HTR-8/SVneo (cell line): Measurements from ENCODE around the gene EME2.

ENCODE experiments used
- DNase-seq: peaks from one replicate; pipeline ENCODE4 v3.0.0; 2011; ENCODE audit warnings: low spot score, mixed read lengths; ENCODE audit not compliant: insufficient read length
- FAIRE-seq: peaks from 2 replicates; lab custom pipeline; 2011; peaks lifted over from hg19 to GRCh38; lab: Jason Lieb, UNC

EME2 gene

GRCh38 chr16:1745181-1745899 lies 27.3 kb upstream of the EME2 start:
- peak; percentile 80 for DNase-seq
- peak; percentile 92 for FAIRE-seq

- peak; percentile 89 for FAIRE-seq
Observed at GRCh38 chr16:1745900-1746692, 26.5 kb upstream of the EME2 start.

GRCh38 chr16:1746693-1747195 lies 25.9 kb upstream of the EME2 start:
- FAIRE-seq (peak; percentile 70), DNase-seq (peak; percentile 47)

More at GRCh38 chr16:1745900-1746692, 26.5 kb upstream of the EME2 start:
- DNase-seq, result peak; percentile 95

- FAIRE-seq, result no peak
- DNase-seq, result no peak
Observed at GRCh38 chr16:1747934-1748333, 24.7 kb upstream of the EME2 start.

- DNase-seq, result no peak
Observed at GRCh38 chr16:1749152-1750117, 23.2 kb upstream of the EME2 start.

GRCh38 chr16:1751946-1752345 lies 20.7 kb upstream of the EME2 start:
- no peak for FAIRE-seq
- no peak for DNase-seq

More at GRCh38 chr16:1749152-1750117, 23.2 kb upstream of the EME2 start:
- FAIRE-seq, result no peak

GRCh38 chr16:1752853-1753252 lies 19.8 kb upstream of the EME2 start:
- no peak for FAIRE-seq
- DNase-seq, result no peak

GRCh38 chr16:1754204-1754603 lies 18.4 kb upstream of the EME2 start:
- DNase-seq (no peak), FAIRE-seq (no peak)

GRCh38 chr16:1757714-1758461 lies 14.7 kb upstream of the EME2 start:
- no peak for DNase-seq
- FAIRE-seq, result no peak

- DNase-seq, result no peak
- FAIRE-seq, result no peak
Observed at GRCh38 chr16:1758923-1759322, 13.7 kb upstream of the EME2 start.

GRCh38 chr16:1759511-1759910 lies 13.1 kb upstream of the EME2 start:
- FAIRE-seq, result no peak

GRCh38 chr16:1760911-1761310 lies 11.7 kb upstream of the EME2 start:
- FAIRE-seq (no peak), DNase-seq (no peak)

More at GRCh38 chr16:1759511-1759910, 13.1 kb upstream of the EME2 start:
- no peak for DNase-seq

GRCh38 chr16:1761751-1762150 lies 10.9 kb upstream of the EME2 start:
- DNase-seq (no peak), FAIRE-seq (no peak)

GRCh38 chr16:1762196-1762878 lies 10.3 kb upstream of the EME2 start:
- DNase-seq (no peak), FAIRE-seq (peak; percentile 59)

- FAIRE-seq (no peak), DNase-seq (no peak)
Observed at GRCh38 chr16:1762879-1763520, 9.6 kb upstream of the EME2 start.

- FAIRE-seq (peak; percentile 40), DNase-seq (peak; percentile 45)
Observed at GRCh38 chr16:1763521-1764511, 8.8 kb upstream of the EME2 start.

GRCh38 chr16:1764971-1765370 lies 7.6 kb upstream of the EME2 start:
- DNase-seq (no peak), FAIRE-seq (no peak)
